PC-9 (cell line): ENCODE data around the gene MIX23.

ENCODE experiments used
- CTCF ChIP-seq: fragments of 200-600 bp; sonication (generic); conservative IDR thresholded peaks from 2 replicates; pipeline ENCODE4 v1.6.1; 2017; ENCODE audit warnings: mixed run types, antibody characterized with exemption, mild to moderate bottlenecking, moderate library complexity
- EZH2 ChIP-seq: fragments of 200-600 bp; sonication (generic); IDR thresholded peaks from 2 replicates; pipeline ENCODE4 v1.8.0; 2017; ENCODE audit warnings: antibody characterized with exemption, low read depth

- no peak for TF ChIP-seq CTCF
- TF ChIP-seq EZH2: no peak
These were observed 6.9 kb upstream of the MIX23 start for GRCh38 chr3:122389892-122390291.
